Measurements from ENCODE around the gene KRTAP5-7.
"Not testable (repeated sequence)": the region's sequence is repeated elsewhere in the genome, so short reads cannot be mapped to it uniquely, and the experiment has no call there.

KRTAP5-7 gene

DNA sequence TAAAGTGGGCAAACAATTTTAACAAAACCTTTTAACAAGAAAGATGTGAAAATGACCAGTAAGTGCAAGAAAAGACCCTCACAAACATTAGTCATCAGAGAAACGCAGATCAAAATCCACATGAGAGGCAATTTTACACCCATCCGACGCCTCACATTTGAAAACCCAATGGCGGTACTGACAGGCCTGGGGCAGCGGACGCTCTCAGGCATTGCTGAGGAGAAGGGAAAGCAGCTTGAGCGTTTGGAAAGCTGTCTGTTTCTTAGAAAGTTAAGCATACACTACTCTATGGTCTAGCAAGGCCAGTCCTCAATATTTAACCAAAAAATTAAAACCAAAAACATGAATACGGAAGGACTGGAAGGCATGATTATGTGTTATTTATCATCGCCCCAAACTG lies 8.8 kb downstream of the KRTAP5-7 start:
- no peak for DNase-seq

DNA sequence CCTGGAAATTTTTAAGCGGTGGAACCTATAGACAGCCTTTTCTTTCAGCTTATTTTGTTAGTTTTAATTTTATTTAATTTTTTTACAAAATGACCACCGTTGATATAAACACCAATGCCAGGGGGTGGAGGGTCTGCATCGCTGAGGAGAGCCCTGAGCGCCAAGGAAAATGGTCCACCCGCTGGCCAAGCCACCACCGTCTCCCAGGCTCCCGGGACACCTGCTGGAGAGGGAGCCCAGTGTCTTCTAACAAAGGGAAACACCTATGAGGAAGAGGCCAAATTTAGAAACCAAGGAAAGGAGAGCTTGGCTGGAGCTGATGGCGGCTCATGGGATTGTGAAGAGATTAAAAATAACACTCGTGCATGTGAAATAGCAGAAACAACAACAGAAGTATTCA lies 10.5 kb downstream of the KRTAP5-7 start:
- DNase-seq, result no peak

DNA sequence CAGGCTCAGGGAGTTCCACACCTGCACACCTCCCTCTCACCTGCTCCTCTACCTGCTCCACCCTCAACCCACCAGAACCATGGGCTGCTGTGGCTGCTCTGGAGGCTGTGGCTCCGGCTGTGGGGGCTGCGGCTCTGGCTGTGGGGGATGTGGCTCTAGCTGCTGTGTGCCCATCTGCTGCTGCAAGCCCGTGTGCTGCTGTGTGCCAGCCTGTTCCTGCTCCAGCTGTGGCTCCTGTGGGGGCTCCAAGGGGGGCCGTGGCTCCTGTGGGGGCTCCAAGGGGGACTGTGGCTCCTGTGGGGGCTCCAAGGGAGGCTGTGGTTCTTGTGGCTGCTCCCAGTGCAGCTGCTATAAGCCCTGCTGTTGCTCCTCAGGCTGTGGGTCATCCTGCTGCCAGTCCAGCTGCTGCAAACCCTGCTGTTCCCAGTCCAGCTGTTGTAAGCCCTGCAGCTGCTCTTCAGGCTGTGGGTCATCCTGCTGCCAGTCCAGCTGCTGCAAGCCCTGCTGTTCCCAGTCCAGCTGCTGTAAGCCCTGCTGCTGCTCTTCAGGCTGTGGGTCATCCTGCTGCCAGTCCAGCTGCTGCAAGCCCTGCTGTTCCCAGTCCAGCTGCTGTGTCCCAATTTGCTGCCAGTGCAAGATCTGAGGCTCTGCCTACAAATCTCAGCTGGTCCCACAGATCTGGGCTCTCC lies 11.1 kb downstream of the KRTAP5-7 start, which contains the start of gene KRTAP5-8:
Gene KRTAP5-8, plus strand, starts transcription at position 49 of the 689 bp plus-strand sequence. Its CDS starts 31 bp downstream, at position 80.
- DNase-seq, result not testable (repeated sequence)

DNA sequence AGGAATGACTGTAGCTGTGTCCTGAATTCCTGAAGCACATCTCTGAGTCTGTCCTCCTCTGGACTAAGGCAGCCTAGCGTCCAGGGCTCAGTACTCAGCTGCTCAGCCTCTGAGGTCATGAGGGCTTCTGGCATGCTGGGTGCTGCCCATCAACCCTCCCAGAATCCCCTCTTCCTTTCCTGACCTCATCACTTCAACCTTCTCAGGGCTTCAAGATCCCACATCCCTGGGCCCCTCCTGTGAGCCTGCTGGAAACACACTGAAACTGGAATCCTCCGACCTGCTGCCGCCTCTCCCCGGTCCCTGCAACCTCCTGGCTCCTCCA lies 11.6 kb downstream of the KRTAP5-7 start:
- DNase-seq, result no peak

DNA sequence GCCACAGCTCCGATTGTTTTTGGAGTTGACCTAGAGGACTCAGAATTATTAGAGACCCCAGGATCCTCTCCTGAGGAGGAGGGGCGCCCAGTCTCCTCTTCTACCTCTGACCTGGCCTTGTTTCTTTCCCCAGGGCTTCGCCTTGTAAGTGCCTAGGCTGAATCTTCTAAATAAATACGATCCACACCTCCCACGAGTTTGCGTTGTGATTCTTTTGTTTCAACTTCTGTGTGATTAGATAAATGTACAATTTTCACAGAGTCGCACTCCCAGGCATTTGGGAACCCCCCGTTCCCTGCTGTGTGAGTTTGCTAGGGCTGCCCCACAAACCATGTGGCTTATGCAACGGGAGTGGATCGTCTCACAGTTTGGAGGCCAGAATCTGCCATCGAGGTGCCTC lies 11.9 kb downstream of the KRTAP5-7 start:
- no peak for DNase-seq

DNA sequence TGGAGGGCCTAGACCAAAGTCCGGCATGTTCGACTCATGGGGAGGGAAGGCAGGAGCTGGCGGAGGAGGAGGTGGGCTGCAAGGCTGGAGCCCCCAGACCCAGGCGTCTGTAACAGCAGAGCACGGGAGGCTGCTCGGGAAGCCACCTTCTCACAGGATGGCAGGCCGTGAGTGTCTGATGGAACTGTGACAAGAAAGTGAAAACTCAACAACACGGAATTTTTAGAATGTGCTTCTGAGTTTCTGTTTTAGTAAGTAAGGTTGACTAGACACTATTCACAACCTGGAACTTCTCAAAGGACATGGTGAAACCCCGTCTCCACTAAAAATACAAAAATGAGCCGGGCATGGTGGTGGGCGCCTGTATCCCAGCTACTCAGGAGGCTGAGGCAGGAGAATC lies 12.9 kb downstream of the KRTAP5-7 start:
- DNase-seq, result not testable (repeated sequence)

- DNase-seq, result not testable (repeated sequence)
Measured at GRCh38 chr11:71540521-71541304, 13.6 kb downstream of the KRTAP5-7 start.

- no peak for DNase-seq
Measured at GRCh38 chr11:71542382-71542781, 15.3 kb downstream of the KRTAP5-7 start.

- DNase-seq, result no peak
Measured at GRCh38 chr11:71542879-71543777, 16.1 kb downstream of the KRTAP5-7 start.

DNA sequence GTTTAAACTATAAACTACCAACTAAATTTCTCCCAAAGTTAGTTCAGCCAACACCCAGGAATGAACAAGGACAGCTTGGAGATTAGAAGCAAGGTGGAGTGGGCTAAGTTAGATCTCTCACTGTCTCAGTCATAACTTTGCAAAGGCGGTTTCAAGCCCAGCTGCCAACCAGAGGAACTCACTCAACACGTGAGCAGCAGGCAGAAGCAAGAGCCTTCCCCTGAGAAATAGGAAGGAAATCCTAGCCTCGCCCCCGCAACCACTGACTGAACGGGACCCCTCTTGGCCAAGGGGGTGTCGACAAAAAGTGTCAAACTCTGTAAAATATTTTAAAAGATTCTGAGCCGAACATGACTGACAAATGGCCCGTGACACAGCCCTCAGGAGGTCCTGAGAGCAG lies 16.8 kb downstream of the KRTAP5-7 start:
- DNase-seq, result no peak

- no peak for DNase-seq
Measured at GRCh38 chr11:71544525-71545214, 17.6 kb downstream of the KRTAP5-7 start.

- DNase-seq, result no peak
Measured at GRCh38 chr11:71545405-71545966, 18.4 kb downstream of the KRTAP5-7 start.

GRCh38 chr11:71548120-71548519 lies 21.1 kb downstream of the KRTAP5-7 start, which contains the start of gene KRTAP5-9:
Gene KRTAP5-9, plus strand, starts transcription at chr11:71548420. Its CDS starts 238 bp downstream, at chr11:71548658.
- DNase-seq, result no peak

- no peak for DNase-seq
Measured at GRCh38 chr11:71548716-71549151, 21.7 kb downstream of the KRTAP5-7 start.

GRCh38 chr11:71551711-71552110 lies 24.6 kb downstream of the KRTAP5-7 start:
- DNase-seq, result no peak

GRCh38 chr11:71554996-71555395 lies 27.9 kb downstream of the KRTAP5-7 start:
- no peak for DNase-seq

GRCh38 chr11:71555508-71555907 lies 28.4 kb downstream of the KRTAP5-7 start:
- no peak for DNase-seq

DNA sequence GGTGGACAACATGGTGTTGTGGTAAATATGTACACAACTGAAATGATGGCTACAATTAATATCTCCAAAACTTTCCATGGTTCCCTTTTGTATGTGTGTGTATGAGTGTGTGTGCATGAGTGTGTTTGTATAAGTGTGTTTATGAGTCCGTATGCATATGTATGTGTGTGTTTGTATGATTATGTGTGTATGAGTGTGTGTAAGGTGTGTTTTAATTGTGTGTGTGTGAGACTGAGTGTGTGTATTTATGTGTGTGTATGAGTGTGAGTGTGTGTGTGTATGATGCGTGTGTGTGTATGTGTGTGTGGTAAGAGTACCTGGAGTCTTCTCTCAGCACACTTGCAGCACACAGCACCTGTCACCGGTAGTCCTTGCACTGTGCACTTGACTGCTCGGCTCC lies 29.0 kb downstream of the KRTAP5-7 start:
- no peak for DNase-seq

GRCh38 chr11:71557257-71557656 lies 30.2 kb downstream of the KRTAP5-7 start:
- DNase-seq, result no peak

GRCh38 chr11:71558996-71559395 lies 31.9 kb downstream of the KRTAP5-7 start:
- no peak for DNase-seq

- no peak for DNase-seq
Measured at GRCh38 chr11:71562120-71562519, 35.1 kb downstream of the KRTAP5-7 start.

DNA sequence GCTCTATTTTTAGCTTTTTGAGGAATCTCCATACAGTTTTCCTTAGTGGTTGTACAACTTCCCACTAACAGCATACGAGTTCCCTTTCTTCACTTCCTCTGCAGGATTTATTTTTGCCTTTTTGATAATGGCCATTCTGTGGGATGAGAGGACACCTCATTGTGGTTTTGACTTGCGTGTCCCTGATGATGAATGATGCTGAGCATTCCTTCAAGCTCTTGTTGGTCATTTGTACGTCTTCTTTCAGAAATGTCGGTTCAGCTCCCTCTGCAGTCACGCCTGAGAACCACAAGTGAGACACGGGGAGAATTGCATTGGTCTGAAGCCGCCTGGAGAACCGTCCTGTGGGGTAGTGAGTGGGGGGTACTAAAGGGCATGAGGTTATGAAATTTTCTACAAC lies 36.3 kb downstream of the KRTAP5-7 start:
- no peak for DNase-seq
